ENCODE measurements around the gene XYLT1. TPM values are rescaled to one million over a fixed set of nuclear protein-coding genes. Genes with fewer than 3 reads are reported as not detected.

Gene XYLT1
- total and polyA plus RNA-seq, 2 of the 4 experiments (the other 2 are of a cell fraction): 9.0 to 12.7 TPM

DNA sequence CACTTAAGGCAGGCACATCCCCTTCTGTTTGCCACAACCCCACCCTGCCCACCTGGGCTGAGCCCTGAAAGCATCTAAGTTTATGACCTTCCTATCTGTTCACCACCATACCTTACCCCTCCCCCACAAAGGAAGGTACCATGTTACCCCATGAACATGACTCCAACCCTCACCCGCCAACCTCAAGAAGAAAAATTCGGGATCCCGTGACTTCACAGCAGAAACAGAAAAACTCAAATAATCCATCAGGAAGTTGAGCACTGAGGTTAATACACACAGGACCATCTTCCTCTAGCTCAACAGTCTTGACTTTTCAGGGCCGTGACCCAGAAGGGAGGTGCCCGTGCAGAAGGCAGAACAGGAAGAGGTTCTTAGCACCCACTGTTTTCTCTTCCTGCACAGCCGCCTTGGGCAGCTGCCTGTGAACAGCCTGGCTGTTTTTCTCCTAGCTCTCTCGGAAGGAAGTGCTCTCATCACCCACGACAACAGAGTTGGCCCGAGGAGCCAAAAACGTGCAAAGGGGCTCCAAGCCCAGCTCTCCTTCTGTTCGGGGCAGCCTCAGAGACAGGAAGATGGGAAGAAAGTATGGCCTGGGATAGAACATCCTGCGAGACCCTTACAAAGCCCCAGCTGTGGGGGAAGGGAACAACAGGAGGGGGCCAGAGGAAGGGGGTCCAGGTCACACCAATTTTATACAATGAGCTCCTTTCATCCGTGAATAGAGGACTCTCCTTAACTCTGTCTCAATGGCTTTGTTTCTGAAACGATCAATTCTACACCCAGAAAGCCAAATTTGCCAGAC lies 101.1 kb downstream of the XYLT1 start:
- Histone ChIP-seq H2BK120ac (ENCODE audit: low read depth, low read length) (no peak overlapping the region), H4K91ac (ENCODE audit: insufficient read depth, low read depth, low read length) (no peak overlapping the region), H3K4me2 (ENCODE audit: low read depth, low read length) (no peak overlapping the region), H3K56ac (ENCODE audit: extremely low read depth, insufficient read depth, low read length) (no peak overlapping the region), H2BK5ac (ENCODE audit: low read depth, low read length, poor library complexity, severe bottlenecking) (no peak overlapping the region), H3K18ac (ENCODE audit: low read depth, low read length) (no peak overlapping the region), H3K36me3 (ENCODE audit: control insufficient read depth, insufficient read depth, low read length) (no peaks in the 10 kb centered on the region), H3K27me3 (ENCODE audit: control insufficient read depth, insufficient read depth, low read length) (no peaks in the 10 kb centered on the region), H2BK15ac (ENCODE audit: low read depth, low read length) (no peak overlapping the region), H3K14ac (replicated peaks; ENCODE audit: low read depth, low read length) (no peak overlapping the region), H2AK9ac (replicated peaks; ENCODE audit: low read depth, low read length, poor library complexity) (no peak overlapping the region), H3K9ac (ENCODE audit: low read depth, low read length) (no peak overlapping the region), H2AK5ac (ENCODE audit: low read depth, low read length) (no peak overlapping the region), H3K9me3 (ENCODE audit: control insufficient read depth, insufficient read depth, low read length) (no peaks in the 10 kb centered on the region), H3K9me1 (ENCODE audit: insufficient read depth, low read length) (peaks cover 9% of the 10 kb centered on the region; the same call in 1 of the 2 replicates), H4K5ac (ENCODE audit: low read depth, low read length) (no peak overlapping the region), H3K27ac (ENCODE audit: insufficient read depth, low read length) (no peak overlapping the region), H4K20me1 (ENCODE audit: insufficient read depth, low read length) (peaks cover 32% of the 10 kb centered on the region), H2BK20ac (ENCODE audit: low read depth, low read length) (no peak overlapping the region), H3K23ac (ENCODE audit: low read depth, low read length) (no peak overlapping the region), H2AFZ (replicated peaks; ENCODE audit: low read length, poor library complexity) (no peak overlapping the region), H3K4ac (ENCODE audit: low read depth, low read length) (no peak overlapping the region), H3K79me1 (ENCODE audit: low read depth in 1 of 2, low read length in 2 of 2) (peaks cover 21 to 52% of the 10 kb centered on the region in 2 experiments), H3K4me1 (ENCODE audit: control insufficient read depth, insufficient read depth, low read length) (peaks cover 9% of the 10 kb centered on the region), H4K8ac (ENCODE audit: low read depth in 2 of 2, low read length in 2 of 2) (no peak overlapping the region), H3K4me3 (ENCODE audit: insufficient read depth, low read depth, low read length) (no peak overlapping the region)
- intact Hi-C loops (cut with micrococcal nuclease) (no loop called here), in situ Hi-C loops (cut with MboI; ENCODE audit: low sequenced_read_pairs) (no loop called here), dilution Hi-C loops (cut with HindIII; ENCODE audit: low sequenced_read_pairs, unreplicated experiment) (no loop called here)
- ATAC-seq (ENCODE audit: low read depth) (no peak), DNase-seq (no peak)
- ChIA-PET CTCF (no interaction called here), POLR2A (ENCODE audit: unreplicated experiment) (no interaction called here)
- TF ChIP-seq CHD1 (IDR thresholded peaks at IDR 0.05; ENCODE audit: low read depth, low read length) (no peak), FOS (IDR thresholded peaks at IDR 0.05; ENCODE audit: low read depth, low read length) (no peak), MAZ (IDR thresholded peaks at IDR 0.05; ENCODE audit: borderline replicate concordance, low read depth, low read length) (no peak)
- TF ChIP-seq, protein P1, sequence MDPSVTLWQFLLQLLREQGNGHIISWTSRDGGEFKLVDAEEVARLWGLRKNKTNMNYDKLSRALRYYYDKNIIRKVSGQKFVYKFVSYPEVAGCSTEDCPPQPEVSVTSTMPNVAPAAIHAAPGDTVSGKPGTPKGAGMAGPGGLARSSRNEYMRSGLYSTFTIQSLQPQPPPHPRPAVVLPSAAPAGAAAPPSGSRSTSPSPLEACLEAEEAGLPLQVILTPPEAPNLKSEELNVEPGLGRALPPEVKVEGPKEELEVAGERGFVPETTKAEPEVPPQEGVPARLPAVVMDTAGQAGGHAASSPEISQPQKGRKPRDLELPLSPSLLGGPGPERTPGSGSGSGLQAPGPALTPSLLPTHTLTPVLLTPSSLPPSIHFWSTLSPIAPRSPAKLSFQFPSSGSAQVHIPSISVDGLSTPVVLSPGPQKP (IDR thresholded peaks at IDR 0.05; ENCODE audit: borderline replicate concordance, low read depth, low read length): no peak
- 67% methylated on average over 4 of the region's 14 CpGs; no CpG with 5 or more reads in 1 of the 2 experiments for WGBS, 2 experiments (ENCODE audit: extremely low coverage in 2 of 2, insufficient read length in 1 of 2)
- no TSS peak for BruUV-seq (replicated peaks)
